GM23338 (cell line): Measurements from ENCODE around the gene MYOM3.

Experiments used
- CTCF ChIP-seq, 2 experiments: fragments of 200-600 bp in 1 of 2; sonication (generic) in 1 of 2; conservative IDR thresholded peaks; 2 replicates each; pipeline versions ENCODE4 v1.5.1 to v1.6.1; 2016 to 2017; ENCODE audit warnings: antibody characterized with exemption in 2 of 2, low read depth in 2 of 2, mild to moderate bottlenecking in 2 of 2, moderate library complexity in 1 of 2
- ETS1 ChIP-seq: IDR thresholded peaks from 2 replicates; pipeline ENCODE4 v1.6.1; 2016; ENCODE audit warnings: antibody characterized with exemption
- EZH2 ChIP-seq: fragments of 200-600 bp; sonication (generic); IDR thresholded peaks from one replicate; pipeline ENCODE4 v1.8.0; 2017; ENCODE audit warnings: antibody characterized with exemption, mild to moderate bottlenecking, low read depth; ENCODE audit not compliant: unreplicated experiment
- EZH2phosphoT487 ChIP-seq: fragments of 200-600 bp; sonication (generic); IDR thresholded peaks from one replicate; pipeline ENCODE4 v1.8.1; 2018; ENCODE audit warnings: antibody characterized with exemption; ENCODE audit not compliant: unreplicated experiment
- NANOG ChIP-seq: IDR thresholded peaks from 2 replicates; pipeline ENCODE4 v1.6.1; 2016; ENCODE audit warnings: antibody characterized with exemption, borderline replicate concordance
- POLR2AphosphoS5 ChIP-seq: IDR thresholded peaks from 2 replicates; pipeline ENCODE4 v1.6.1; 2016; ENCODE audit warnings: antibody characterized with exemption, low read depth
- REST ChIP-seq: IDR thresholded peaks from one replicate; pipeline ENCODE4 v1.6.1; 2018; ENCODE audit warnings: antibody characterized with exemption; ENCODE audit not compliant: unreplicated experiment
- STAT1 ChIP-seq: IDR thresholded peaks from one replicate; pipeline ENCODE4 v1.6.1; 2016; ENCODE audit warnings: antibody characterized with exemption; ENCODE audit not compliant: unreplicated experiment
- ZNF114 ChIP-seq: fragments of 250-450 bp; sonication (Bioruptor Pico); IDR thresholded peaks from 2 replicates; pipeline ENCODE4 v1.5.0; 2020; ENCODE audit warnings: mild to moderate bottlenecking, moderate library complexity
- ZNF331 ChIP-seq: fragments of 250-450 bp; sonication (Bioruptor Pico); IDR thresholded peaks from 2 replicates; pipeline ENCODE4 v1.5.0; 2020; ENCODE audit warnings: low read depth, mild to moderate bottlenecking, moderate library complexity

GRCh38 chr1:24082372-24082771 lies 29.6 kb downstream of the MYOM3 start:
- TF ChIP-seq EZH2phosphoT487 = no peak
- TF ChIP-seq EZH2 = no peak
- no peak for TF ChIP-seq CTCF (conservative IDR thresholded peaks at IDR 0.05; ENCODE audit: low read depth in 2 of 2)
- TF ChIP-seq NANOG = no peak
- TF ChIP-seq POLR2AphosphoS5 = no peak
- no peak for TF ChIP-seq REST
- TF ChIP-seq STAT1 = no peak
- no peak for TF ChIP-seq ZNF331 (CRISPR knock-in tag)
- no peak for TF ChIP-seq ZNF114 (CRISPR knock-in tag)
- TF ChIP-seq ETS1 = no peak
